LNCaP clone FGC (cell line): ENCODE measurements around the gene CACNA1C.

Experiments
- DNase-seq: peaks from one replicate; pipeline ENCODE4 v3.0.0-alpha.2; 2011; ENCODE audit warnings: low read depth
- H3K4me3 ChIP-seq: 2 replicates; pipeline ENCODE4 v1.5.1; 2011; ENCODE audit warnings: mild to moderate bottlenecking, low read depth, low read length, control low read depth
- CTCF ChIP-seq: IDR thresholded peaks from 2 replicates; pipeline ENCODE4 v1.5.1; 2012; ENCODE audit warnings: mild to moderate bottlenecking; ENCODE audit not compliant: control insufficient read depth, insufficient read depth; ENCODE audit errors: extremely low read depth

Gene CACNA1C

GRCh38 chr12:2167231-2167630, 114.4 kb downstream of the CACNA1C start:
- no peak overlapping the region for H3K4me3 ChIP-seq
- TF ChIP-seq CTCF: no peak
- DNase-seq: no peak

GRCh38 chr12:2168808-2169207, 116.0 kb downstream of the CACNA1C start:
- no peak for TF ChIP-seq CTCF
- DNase-seq: no peak
- H3K4me3 ChIP-seq: no peak overlapping the region

GRCh38 chr12:2169489-2169888, 116.7 kb downstream of the CACNA1C start:
- no peak overlapping the region for H3K4me3 ChIP-seq

GRCh38 chr12:2169940-2170339, 117.2 kb downstream of the CACNA1C start:
- no peak for TF ChIP-seq CTCF
- DNase-seq: no peak
- no peak overlapping the region for H3K4me3 ChIP-seq

More at GRCh38 chr12:2169489-2169888, 116.7 kb downstream of the CACNA1C start:
- DNase-seq: no peak
- TF ChIP-seq CTCF: no peak

GRCh38 chr12:2170376-2170775, 117.6 kb downstream of the CACNA1C start:
- TF ChIP-seq CTCF: no peak
- H3K4me3 ChIP-seq: no peak overlapping the region
- DNase-seq: no peak

- no peak for TF ChIP-seq CTCF
- H3K4me3 ChIP-seq: no peak overlapping the region
- no peak for DNase-seq
Observed at GRCh38 chr12:2171672-2172426, 119.1 kb downstream of the CACNA1C start.
